Bronchial epithelial cell (primary cell): Measurements from ENCODE around the gene SMYD1. TPM values are rescaled to one million over a fixed set of nuclear protein-coding genes. Genes with fewer than 3 reads are reported as not detected.

ENCODE experiments used
- DNase-seq: peaks from one replicate; pipeline ENCODE4 v3.0.0-alpha.2; 2010; ENCODE audit warnings: low read depth
- FAIRE-seq: peaks from 2 replicates; lab custom pipeline; 2011; peaks lifted over from hg19 to GRCh38; lab: Jason Lieb, UNC
- H3K27me3 ChIP-seq: 2 replicates; pipeline ENCODE4 v1.5.1; 2011; ENCODE audit warnings: low read length; ENCODE audit not compliant: control insufficient read depth, insufficient read depth
- H3K36me3 ChIP-seq: 2 replicates; pipeline ENCODE4 v1.5.1; 2011; ENCODE audit warnings: low read length; ENCODE audit not compliant: control insufficient read depth, insufficient read depth
- H3K4me3 ChIP-seq: 2 replicates; pipeline ENCODE4 v1.5.1; 2011; ENCODE audit warnings: mild to moderate bottlenecking, low read depth, low read length, control low read depth
- total RNA-seq: library from RNA; depleted of rRNA; stranded (reverse); fragments of >200 nt; gene quantifications from 2 replicates; pipeline ENCODE4 v1.2.1, GENCODE V29; 2014
- TF ChIP-seq, protein P1 (sequence below): IDR thresholded peaks from 2 replicates; pipeline ENCODE4 v1.5.1; 2011; ENCODE audit warnings: mild to moderate bottlenecking, moderate library complexity, low read length, control low read depth, inconsistent platforms; ENCODE audit not compliant: insufficient read depth, severe bottlenecking

The SMYD1 gene
- total RNA-seq, 1 donor from 2014 or later, result not detected

DNA sequence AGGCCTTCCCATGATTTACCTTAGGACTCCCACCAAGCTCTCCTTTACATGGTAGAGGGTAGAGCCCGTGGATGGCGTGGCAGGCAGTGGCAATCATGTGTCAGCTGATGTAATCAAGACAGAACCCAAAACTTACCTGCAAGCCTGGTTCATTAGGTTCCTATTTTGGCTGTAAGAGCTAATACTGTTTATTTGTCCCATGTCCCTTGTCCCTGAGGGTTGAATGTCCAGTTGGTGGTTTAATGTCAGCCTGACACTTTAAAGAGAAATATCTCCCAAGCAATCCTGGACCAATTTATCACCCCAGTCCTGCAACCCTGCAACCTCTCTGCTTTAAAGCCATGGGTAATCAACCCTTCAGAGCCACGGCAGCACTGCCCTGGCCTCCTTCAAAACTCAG is 66.2 kb downstream of the SMYD1 start:
- no peaks in the 10 kb centered on the region for H3K27me3 ChIP-seq
- FAIRE-seq, result no peak
- no peaks in the 10 kb centered on the region for H3K36me3 ChIP-seq
- no peak for DNase-seq
- no peak overlapping the region for H3K4me3 ChIP-seq
- TF ChIP-seq, protein P1, sequence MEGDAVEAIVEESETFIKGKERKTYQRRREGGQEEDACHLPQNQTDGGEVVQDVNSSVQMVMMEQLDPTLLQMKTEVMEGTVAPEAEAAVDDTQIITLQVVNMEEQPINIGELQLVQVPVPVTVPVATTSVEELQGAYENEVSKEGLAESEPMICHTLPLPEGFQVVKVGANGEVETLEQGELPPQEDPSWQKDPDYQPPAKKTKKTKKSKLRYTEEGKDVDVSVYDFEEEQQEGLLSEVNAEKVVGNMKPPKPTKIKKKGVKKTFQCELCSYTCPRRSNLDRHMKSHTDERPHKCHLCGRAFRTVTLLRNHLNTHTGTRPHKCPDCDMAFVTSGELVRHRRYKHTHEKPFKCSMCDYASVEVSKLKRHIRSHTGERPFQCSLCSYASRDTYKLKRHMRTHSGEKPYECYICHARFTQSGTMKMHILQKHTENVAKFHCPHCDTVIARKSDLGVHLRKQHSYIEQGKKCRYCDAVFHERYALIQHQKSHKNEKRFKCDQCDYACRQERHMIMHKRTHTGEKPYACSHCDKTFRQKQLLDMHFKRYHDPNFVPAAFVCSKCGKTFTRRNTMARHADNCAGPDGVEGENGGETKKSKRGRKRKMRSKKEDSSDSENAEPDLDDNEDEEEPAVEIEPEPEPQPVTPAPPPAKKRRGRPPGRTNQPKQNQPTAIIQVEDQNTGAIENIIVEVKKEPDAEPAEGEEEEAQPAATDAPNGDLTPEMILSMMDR, result no peak

DNA sequence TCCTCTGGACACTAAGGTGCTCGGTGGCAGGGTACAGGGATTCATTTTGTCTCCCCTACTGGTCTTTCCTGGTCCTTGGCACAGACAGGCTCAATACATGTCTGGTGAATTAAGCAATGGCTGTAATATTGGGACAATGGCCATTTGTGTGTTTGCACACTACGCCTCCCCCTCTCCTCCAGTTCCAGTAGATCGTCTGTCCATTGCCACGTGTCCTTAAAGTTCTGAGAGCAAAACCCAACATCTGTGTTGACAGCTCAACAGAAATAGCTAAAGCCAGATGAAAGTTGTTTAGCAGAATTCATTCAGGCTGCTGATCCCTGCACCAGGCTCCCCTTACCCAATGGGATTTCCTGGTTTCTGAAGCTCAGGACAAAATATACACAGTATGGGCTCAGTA is 69.2 kb downstream of the SMYD1 start:
- H3K36me3 ChIP-seq, result no peaks in the 10 kb centered on the region
- no peak for FAIRE-seq
- no peak overlapping the region for H3K4me3 ChIP-seq
- TF ChIP-seq, protein P1, result no peak
- DNase-seq, result no peak
- no peaks in the 10 kb centered on the region for H3K27me3 ChIP-seq

DNA sequence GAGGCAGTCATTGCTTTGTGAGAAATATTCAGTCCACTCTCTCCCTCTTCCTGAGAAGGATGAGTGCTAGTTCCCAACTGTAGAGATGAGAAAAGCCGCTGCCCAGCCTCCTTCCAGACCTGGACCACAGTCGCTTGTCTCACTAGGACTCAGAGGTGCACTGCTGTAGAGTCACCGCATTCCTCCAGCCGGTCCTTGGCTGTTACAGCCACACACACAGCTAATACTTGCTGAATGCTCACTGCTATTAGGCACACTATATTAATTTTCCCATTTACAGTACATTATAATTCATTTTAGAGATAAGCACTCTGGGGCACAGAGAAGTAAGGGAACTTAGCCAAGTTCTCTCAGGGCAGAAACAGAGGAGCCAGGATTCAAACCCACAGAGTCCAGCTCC is 70.2 kb downstream of the SMYD1 start:
- no peak overlapping the region for H3K4me3 ChIP-seq
- TF ChIP-seq, protein P1, result no peak
- no peaks in the 10 kb centered on the region for H3K27me3 ChIP-seq
- FAIRE-seq (no peak), DNase-seq (no peak)
- H3K36me3 ChIP-seq, result no peaks in the 10 kb centered on the region

DNA sequence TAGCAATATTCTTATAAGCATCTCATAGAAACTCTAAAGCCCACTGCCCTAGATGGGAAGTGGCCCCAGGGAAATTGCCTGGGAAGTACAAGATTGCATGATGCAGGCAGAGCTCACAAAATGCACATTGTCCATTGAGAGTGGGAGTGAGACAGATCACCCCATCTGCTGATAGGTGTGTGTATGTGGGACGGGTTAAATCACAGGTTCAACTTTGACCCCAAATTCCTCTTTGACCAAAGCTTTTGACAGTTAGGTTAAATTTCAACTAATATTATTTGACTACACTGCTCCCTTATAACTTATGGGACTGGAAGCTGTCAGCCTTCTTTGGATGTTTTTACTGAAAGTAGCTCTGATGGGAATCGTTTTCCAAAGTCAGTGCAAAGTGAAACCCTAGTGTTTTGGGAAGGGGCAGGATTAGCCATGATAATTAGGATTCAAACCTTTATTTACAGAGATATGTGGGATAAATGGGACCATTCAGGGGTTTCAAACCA is 71.6 kb downstream of the SMYD1 start:
- TF ChIP-seq, protein P1, result no peak
- no peak for FAIRE-seq
- no peaks in the 10 kb centered on the region for H3K27me3 ChIP-seq

DNA sequence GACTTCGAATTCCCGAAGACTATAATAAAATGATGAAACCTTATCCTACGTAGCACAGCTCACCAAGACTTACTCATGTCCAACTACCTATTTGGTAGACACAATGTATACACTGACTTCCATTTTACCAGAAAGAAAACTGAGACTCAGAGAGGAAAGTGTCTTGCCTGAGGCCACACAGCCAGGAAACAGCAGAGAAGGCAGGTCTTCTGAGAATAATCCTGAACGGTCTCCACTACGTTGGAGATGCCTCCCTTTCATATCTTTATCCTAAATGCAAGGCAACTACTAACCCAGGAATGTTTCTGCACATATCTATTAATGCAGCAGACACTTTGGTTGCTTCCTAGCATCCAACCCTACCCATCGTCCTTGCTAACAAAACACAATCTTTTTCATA is 72.2 kb downstream of the SMYD1 start:
- TF ChIP-seq, protein P1, result no peak
- FAIRE-seq, result no peak

More for the DNA sequence above, 71.6 kb downstream of the SMYD1 start:
- H3K36me3 ChIP-seq, result no peaks in the 10 kb centered on the region
- no peak for DNase-seq
- no peak overlapping the region for H3K4me3 ChIP-seq

DNA sequence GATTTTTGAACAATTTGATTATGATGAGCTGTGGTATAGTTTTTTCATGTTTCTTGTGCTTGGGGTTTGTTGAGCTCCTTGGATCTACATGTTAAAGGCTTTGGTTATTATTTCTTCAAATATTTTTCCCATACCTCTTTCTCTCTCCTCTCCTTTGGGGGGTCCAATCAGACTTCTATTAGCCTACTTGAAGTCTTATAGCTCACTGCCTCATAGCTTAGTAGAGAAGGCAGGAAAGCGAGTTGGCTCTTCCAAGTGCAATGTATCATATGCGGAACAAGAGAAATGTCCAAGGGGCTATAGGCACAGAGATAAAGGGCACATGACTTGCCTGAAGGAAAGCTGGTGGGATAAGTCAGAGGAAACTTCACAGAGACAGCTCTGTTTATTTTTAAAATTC is 74.3 kb downstream of the SMYD1 start:
- Histone ChIP-seq H3K36me3 (no peaks in the 10 kb centered on the region), H3K27me3 (no peaks in the 10 kb centered on the region), H3K4me3 (no peak overlapping the region)
- no peak for DNase-seq
- TF ChIP-seq, protein P1, result no peak
- no peak for FAIRE-seq

More for the DNA sequence above, 72.2 kb downstream of the SMYD1 start:
- Histone ChIP-seq H3K36me3 (no peaks in the 10 kb centered on the region), H3K27me3 (no peaks in the 10 kb centered on the region), H3K4me3 (no peak overlapping the region)
- no peak for DNase-seq
